HUES6 (cell line): Measurements from ENCODE around the gene ITIH3.

ENCODE experiments used
- H3K27ac ChIP-seq: 2 replicates; pipeline ENCODE4 v1.7.0; 2013; ENCODE audit warnings: low read depth, mild to moderate bottlenecking, low read length, inconsistent platforms
- H3K27me3 ChIP-seq: 2 replicates; pipeline ENCODE4 v1.6.1; 2013; ENCODE audit warnings: low read length; ENCODE audit not compliant: control insufficient read depth, insufficient read depth
- H3K36me3 ChIP-seq: 2 replicates; pipeline ENCODE4 v1.6.1; 2013; ENCODE audit warnings: low read length; ENCODE audit not compliant: control insufficient read depth, insufficient read depth
- H3K4me1 ChIP-seq: 2 replicates; pipeline ENCODE4 v1.6.1; 2013; ENCODE audit warnings: low read length; ENCODE audit not compliant: control insufficient read depth, insufficient read depth
- H3K4me3 ChIP-seq: 2 replicates; pipeline ENCODE4 v1.5.1; 2013; ENCODE audit warnings: low read depth, low read length
- H3K9ac ChIP-seq: one replicate; pipeline ENCODE4 v1.6.1; 2013; ENCODE audit warnings: mild to moderate bottlenecking, low read length
- H3K9me3 ChIP-seq: 2 replicates; pipeline ENCODE4 v1.6.1; 2013; ENCODE audit warnings: low read depth, low read length; ENCODE audit not compliant: control insufficient read depth, insufficient read depth

The ITIH3 gene

GRCh38 chr3:52831500-52832301 is 37.1 kb downstream of the ITIH3 start:
- Histone ChIP-seq H3K9ac (no peak overlapping the region), H3K9me3 (no peaks in the 10 kb centered on the region), H3K27me3 (no peaks in the 10 kb centered on the region), H3K4me1 (peaks cover 9% of the 10 kb centered on the region; the same call in 1 of the 2 replicates), H3K4me3 (no peak overlapping the region), H3K27ac (no peak overlapping the region), H3K36me3 (0 out of 2 replicates have a peak, but pooled peaks cover 5% of the 10 kb centered on the region)

DNA sequence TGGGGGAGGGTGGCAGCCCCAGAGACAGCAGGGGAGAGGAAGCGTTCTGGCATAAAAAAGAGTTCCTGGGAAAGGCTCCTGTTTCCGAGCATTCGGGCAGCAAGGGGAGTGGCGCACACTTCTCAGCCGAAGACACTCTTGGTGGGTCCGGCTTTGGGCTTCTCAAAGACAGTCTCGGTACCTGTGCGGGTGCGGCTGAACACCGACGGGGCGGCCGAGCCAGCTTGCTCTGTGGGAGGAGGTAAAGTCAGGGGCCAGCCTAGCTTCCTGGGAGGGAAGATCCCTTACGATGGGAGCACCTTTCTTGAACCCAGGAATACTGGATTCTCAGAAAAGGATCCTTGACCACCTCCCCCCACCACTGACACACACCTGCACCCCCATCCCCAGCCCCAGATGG is 38.6 kb downstream of the ITIH3 start:
- Histone ChIP-seq H3K27ac (no peak overlapping the region), H3K4me3 (no peak overlapping the region), H3K9me3 (no peaks in the 10 kb centered on the region), H3K4me1 (peaks cover 9% of the 10 kb centered on the region; the same call in 1 of the 2 replicates), H3K9ac (no peak overlapping the region), H3K27me3 (no peaks in the 10 kb centered on the region), H3K36me3 (0 out of 2 replicates have a peak, but pooled peaks cover 5% of the 10 kb centered on the region)

GRCh38 chr3:52834871-52835501 is 40.4 kb downstream of the ITIH3 start, which contains the start of gene MUSTN1:
Gene MUSTN1, minus strand, starts transcription at chr3:52835019. Its CDS starts 71 bp downstream, at chr3:52834948.
- Histone ChIP-seq H3K9me3 (no peaks in the 10 kb centered on the region), H3K27me3 (no peaks in the 10 kb centered on the region), H3K9ac (no peak within 1 kb of the TSS), H3K36me3 (0 out of 2 replicates have a peak, but pooled peaks cover 8% of the 10 kb centered on the region), H3K27ac (no peak within 1 kb of the TSS), H3K4me1 (peaks cover 9% of the 10 kb centered on the region; the same call in 1 of the 2 replicates), H3K4me3 (no peak within 1 kb of the TSS)

DNA sequence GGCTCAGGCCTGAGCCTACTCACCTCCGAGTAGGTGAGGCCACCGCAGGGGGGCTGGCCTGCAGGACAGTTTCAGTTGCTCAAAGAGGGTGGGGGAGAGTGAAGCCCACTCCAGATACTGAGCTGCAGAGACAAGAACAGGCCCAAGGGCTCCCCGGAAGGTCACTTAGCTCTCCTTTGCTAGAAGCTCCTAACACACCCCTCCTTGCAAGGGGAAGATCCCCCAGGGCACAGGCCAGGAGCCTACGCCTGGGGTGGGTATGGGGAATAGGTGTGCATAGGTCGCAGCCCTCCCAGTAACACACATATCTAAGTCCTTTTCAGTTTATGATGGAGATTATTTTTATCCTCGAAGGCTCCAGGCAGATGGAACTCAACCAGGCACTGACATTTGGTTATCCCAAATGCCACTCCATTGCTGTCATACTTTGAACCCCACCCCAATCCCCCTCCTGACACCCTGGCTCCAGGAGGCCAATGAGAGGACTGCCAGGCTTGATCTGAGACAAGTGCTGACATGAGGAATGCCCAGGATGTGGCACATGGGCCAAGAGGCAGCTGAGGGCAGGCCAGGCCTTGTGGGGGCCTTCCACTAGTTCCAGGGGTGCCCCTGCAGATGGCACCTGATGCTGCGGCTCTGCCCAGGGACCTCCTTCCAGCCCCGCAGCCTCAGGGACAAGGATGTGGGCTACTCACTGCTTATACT is 41.3 kb downstream of the ITIH3 start:
- Histone ChIP-seq H3K9ac (no peak overlapping the region), H3K4me3 (no peak overlapping the region), H3K27me3 (no peaks in the 10 kb centered on the region), H3K4me1 (peaks cover 9% of the 10 kb centered on the region; the same call in 1 of the 2 replicates), H3K9me3 (no peaks in the 10 kb centered on the region), H3K36me3 (peaks cover 10% of the 10 kb centered on the region; the same call in 1 of the 2 replicates), H3K27ac (no peak overlapping the region)

DNA sequence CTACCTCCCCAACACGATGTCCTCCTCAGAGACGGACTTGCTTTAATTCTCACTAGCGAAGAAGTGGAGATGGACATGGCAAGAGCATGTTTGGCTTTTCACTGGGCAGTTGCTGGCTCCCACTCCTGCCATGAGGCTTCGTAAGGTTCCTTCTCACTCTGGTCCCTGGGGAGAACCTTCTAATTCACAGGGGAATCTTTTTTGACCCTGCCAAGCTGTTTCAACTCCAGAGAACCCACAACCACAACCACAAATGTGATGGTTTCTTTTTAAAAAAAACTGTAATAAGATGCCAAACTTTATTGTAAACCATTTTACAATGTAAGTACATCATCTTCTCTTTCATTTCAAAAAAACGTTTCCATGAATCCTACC is 41.9 kb downstream of the ITIH3 start:
- peaks cover 14% of the 10 kb centered on the region for H3K36me3 ChIP-seq
- H3K4me3 ChIP-seq, result no peak overlapping the region
- no peaks in the 10 kb centered on the region for H3K27me3 ChIP-seq
- no peaks in the 10 kb centered on the region for H3K9me3 ChIP-seq
- H3K4me1 ChIP-seq, result peaks cover 9% of the 10 kb centered on the region; the same call in 1 of the 2 replicates
- no peak overlapping the region for H3K9ac ChIP-seq
- H3K27ac ChIP-seq, result no peak overlapping the region

- Histone ChIP-seq H3K9ac (no peak overlapping the region), H3K36me3 (peaks cover 17% of the 10 kb centered on the region)
Measured at GRCh38 chr3:52836986-52837385, 42.4 kb downstream of the ITIH3 start.

DNA sequence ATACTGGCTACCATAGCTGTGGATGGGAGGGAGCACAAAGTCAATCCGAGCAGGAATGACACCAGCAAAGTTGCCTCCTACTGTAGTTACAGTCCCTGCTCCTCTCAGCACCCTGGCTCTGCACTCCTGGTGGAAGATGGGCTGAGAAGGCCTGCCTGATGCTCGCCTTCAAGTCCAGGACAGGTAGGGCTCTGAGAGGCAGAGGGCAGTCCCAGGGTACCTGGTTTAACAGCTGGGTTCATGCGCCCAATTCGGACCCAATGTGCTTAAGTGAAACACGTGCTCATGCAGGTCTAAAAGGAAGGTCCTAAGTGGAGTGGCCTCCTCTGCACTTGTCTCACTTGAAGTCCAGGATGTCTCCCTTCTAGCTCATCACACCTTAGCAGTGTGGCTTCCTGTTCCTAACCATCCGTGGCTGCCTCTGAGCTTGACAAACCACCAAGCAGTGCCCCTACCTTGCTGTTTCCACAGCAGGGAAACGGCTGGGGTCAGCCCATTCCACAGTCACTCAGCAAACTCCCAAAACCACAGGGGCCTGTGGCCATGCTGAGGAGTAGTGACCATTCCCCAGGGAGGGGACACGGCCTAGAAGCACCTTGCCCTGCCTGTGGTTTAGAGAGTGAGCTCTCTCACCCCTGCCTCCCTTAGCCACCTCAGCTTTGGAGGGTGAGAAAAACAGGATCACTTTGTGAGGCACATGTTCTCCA is 44.1 kb downstream of the ITIH3 start:
- H3K36me3 ChIP-seq, result peaks cover 23% of the 10 kb centered on the region
- no peaks in the 10 kb centered on the region for H3K9me3 ChIP-seq
- H3K27me3 ChIP-seq, result no peaks in the 10 kb centered on the region
- no peak overlapping the region for H3K27ac ChIP-seq
- H3K4me1 ChIP-seq, result peaks cover 9% of the 10 kb centered on the region; the same call in 1 of the 2 replicates
- H3K9ac ChIP-seq, result no peak overlapping the region
- no peak overlapping the region for H3K4me3 ChIP-seq

More at GRCh38 chr3:52836986-52837385, 42.4 kb downstream of the ITIH3 start:
- Histone ChIP-seq H3K27me3 (no peaks in the 10 kb centered on the region), H3K9me3 (no peaks in the 10 kb centered on the region), H3K4me1 (peaks cover 9% of the 10 kb centered on the region; the same call in 1 of the 2 replicates), H3K27ac (no peak overlapping the region), H3K4me3 (no peak overlapping the region)

- H3K27ac ChIP-seq, result no peak overlapping the region
- no peaks in the 10 kb centered on the region for H3K9me3 ChIP-seq
- no peak overlapping the region for H3K9ac ChIP-seq
- no peak overlapping the region for H3K4me3 ChIP-seq
- H3K4me1 ChIP-seq, result peaks cover 9% of the 10 kb centered on the region; the same call in 1 of the 2 replicates
- no peaks in the 10 kb centered on the region for H3K27me3 ChIP-seq
- H3K36me3 ChIP-seq, result peaks cover 23% of the 10 kb centered on the region
Measured at GRCh38 chr3:52839268-52839575, 44.6 kb downstream of the ITIH3 start.

DNA sequence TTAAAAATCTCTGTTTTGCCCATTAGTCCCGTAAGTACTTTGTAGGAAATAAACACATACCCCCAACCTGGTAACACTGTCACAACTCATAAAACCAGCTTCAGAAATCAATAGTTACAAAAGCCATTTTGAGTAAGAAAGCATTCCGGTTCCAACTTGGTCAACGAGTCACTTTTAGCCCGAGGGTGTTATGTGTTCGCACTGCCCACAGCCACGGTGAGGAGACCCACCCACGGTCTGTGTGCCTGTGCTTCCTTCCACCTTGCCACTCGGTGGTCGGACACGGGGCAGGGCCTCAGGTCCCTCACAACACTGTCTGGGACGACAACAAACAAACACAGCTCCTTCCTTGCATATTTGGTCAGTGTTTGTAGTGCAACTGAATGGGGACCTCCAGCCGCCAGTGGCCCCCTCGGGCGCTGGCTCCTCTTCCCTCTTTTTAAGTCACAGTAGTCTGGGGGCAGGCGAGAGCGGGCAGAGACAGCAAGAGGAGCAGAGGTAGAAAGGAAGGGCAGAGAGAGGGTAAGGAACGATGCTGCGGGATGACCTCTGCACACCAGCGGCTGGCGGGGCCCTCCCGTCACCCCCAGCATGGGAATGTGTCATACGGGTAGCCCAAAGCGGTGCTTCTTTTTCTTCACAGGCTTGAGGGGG is 45.4 kb downstream of the ITIH3 start:
- Histone ChIP-seq H3K9me3 (no peaks in the 10 kb centered on the region), H3K4me3 (no peak overlapping the region), H3K9ac (no peak overlapping the region), H3K36me3 (peaks cover 23% of the 10 kb centered on the region), H3K27ac (no peak overlapping the region), H3K4me1 (peaks cover 5% of the 10 kb centered on the region; the same call in 1 of the 2 replicates), H3K27me3 (no peaks in the 10 kb centered on the region)
